ENCODE results near the gene DNAJC12. TPM values are rescaled to one million over a fixed set of nuclear protein-coding genes. Genes with fewer than 3 reads are reported as not detected.

DNAJC12 gene
- total RNA-seq, 5 donors from 2014 or later (not counting 1 experiment from before 2014, with no cell fraction given): 0.20 to 0.28 TPM; not detected in 3

GRCh38 chr10:67779465-67780203 lies 58.4 kb downstream of the DNAJC12 start:
- no peaks in the 10 kb centered on the region for H3K9me3 ChIP-seq
- Mint-ChIP-seq H3K27ac (no peak overlapping the region), H3K9me3 (no peaks in the 10 kb centered on the region), H3K27me3 (no peaks in the 10 kb centered on the region), H3K36me3 (no peaks in the 10 kb centered on the region), H3K4me3 (no peak overlapping the region), H3K4me1 (peaks cover 21 to 28% (median 21%) of the 10 kb centered on the region in 3 donors)
- ATAC-seq (replicated peaks in 1 of 4): peak; percentile 79 to 91 (median 86)
- CTCF ChIA-PET: interaction anchor here (0.6 to 9.1 kb wide), 20 partner anchors 9 to 806 kb away, joined by 3 to 152 read pairs (median 6); partner anchors contain the start of gene CTNNA3 (in 2 of the 2)
- no peak overlapping the region for H3K27ac ChIP-seq (ENCODE audit: low read length)
- H3K4me1 ChIP-seq (ENCODE audit: control insufficient read depth in 1 of 2, extremely low read depth in 1 of 2, insufficient read depth in 2 of 2, low read length in 2 of 2): peaks cover 0 to 2% of the 10 kb centered on the region in 2 experiments
- WGBS (ENCODE audit: insufficient coverage): 0% methylated on average over 1 of the region's 4 CpGs
- no peaks in the 10 kb centered on the region for H3K36me3 ChIP-seq (ENCODE audit: control insufficient read depth in 2 of 2, extremely low read depth in 1 of 2, insufficient read depth in 1 of 2, low read length in 1 of 2)
- H3K4me3 ChIP-seq (ENCODE audit: control insufficient read depth in 1 of 2, extremely low read depth in 1 of 2, low read length in 1 of 2): no peak overlapping the region
- H3K27me3 ChIP-seq (replicated peaks in 1 of 2; ENCODE audit: control insufficient read depth in 2 of 2, extremely low read depth in 1 of 2, insufficient read depth in 2 of 2, low read length in 1 of 2): no peaks in the 10 kb centered on the region
- peak in 33 of 35 experiments; percentile 11 to 90 (median 63) for DNase-seq
- POLR2A ChIA-PET: interaction anchor here in 1 of 2 donors (0.6 to 1.0 kb wide), 3 partner anchors 9 to 1208 kb away, joined by 3 to 6 read pairs (median 3); no protein-coding TSS in a partner anchor

- Histone ChIP-seq H3K36me3 (ENCODE audit: control insufficient read depth in 2 of 2, extremely low read depth in 1 of 2, insufficient read depth in 1 of 2, low read length in 1 of 2) (no peaks in the 10 kb centered on the region), H3K9me3 (no peaks in the 10 kb centered on the region), H3K4me3 (ENCODE audit: control insufficient read depth in 1 of 2, extremely low read depth in 1 of 2, low read length in 1 of 2) (no peak overlapping the region), H3K27me3 (replicated peaks in 1 of 2; ENCODE audit: control insufficient read depth in 2 of 2, extremely low read depth in 1 of 2, insufficient read depth in 2 of 2, low read length in 1 of 2) (no peaks in the 10 kb centered on the region), H3K4me1 (ENCODE audit: control insufficient read depth in 1 of 2, extremely low read depth in 1 of 2, insufficient read depth in 2 of 2, low read length in 2 of 2) (no peaks in the 10 kb centered on the region), H3K27ac (ENCODE audit: low read length) (no peak overlapping the region)
- no peak for DNase-seq
- peaks cover 5 to 8% (median 7%) of the 10 kb centered on the region in 3 donors for H3K4me1 Mint-ChIP-seq
- ATAC-seq (replicated peaks in 1 of 4): no peak
- no CpG with 5 or more reads among the region's 1 CpG for WGBS (ENCODE audit: insufficient coverage)
- H3K27ac Mint-ChIP-seq: no peak overlapping the region
- H3K4me3 Mint-ChIP-seq: no peak overlapping the region
- H3K36me3 Mint-ChIP-seq: no peaks in the 10 kb centered on the region
- H3K9me3 Mint-ChIP-seq: no peaks in the 10 kb centered on the region
- H3K27me3 Mint-ChIP-seq: no peaks in the 10 kb centered on the region
- ChIA-PET POLR2A (no interaction called here), CTCF (interaction anchor here (0.6 to 9.1 kb wide), 4 partner anchors 9 to 132 kb away, joined by 3 to 152 read pairs (median 54); partner anchors contain the start of gene CTNNA3 (in 2 of the 2))
Observed at GRCh38 chr10:67776371-67776770, 61.6 kb downstream of the DNAJC12 start.

GRCh38 chr10:67775279-67775678 lies 62.7 kb downstream of the DNAJC12 start:
- H3K4me3 Mint-ChIP-seq: no peak overlapping the region
- DNase-seq (no peak), ATAC-seq (replicated peaks in 1 of 4) (no peak)
- Histone ChIP-seq H3K4me1 (ENCODE audit: control insufficient read depth in 1 of 2, extremely low read depth in 1 of 2, insufficient read depth in 2 of 2, low read length in 2 of 2) (no peaks in the 10 kb centered on the region), H3K9me3 (no peaks in the 10 kb centered on the region), H3K36me3 (ENCODE audit: control insufficient read depth in 2 of 2, extremely low read depth in 1 of 2, insufficient read depth in 1 of 2, low read length in 1 of 2) (no peaks in the 10 kb centered on the region), H3K27me3 (replicated peaks in 1 of 2; ENCODE audit: control insufficient read depth in 2 of 2, extremely low read depth in 1 of 2, insufficient read depth in 2 of 2, low read length in 1 of 2) (no peaks in the 10 kb centered on the region), H3K27ac (ENCODE audit: low read length) (no peak overlapping the region), H3K4me3 (ENCODE audit: control insufficient read depth in 1 of 2, extremely low read depth in 1 of 2, low read length in 1 of 2) (no peak overlapping the region)
- no peak overlapping the region for H3K27ac Mint-ChIP-seq
- CTCF ChIA-PET: interaction anchor here (0.7 to 7.0 kb wide), 2 partner anchors 65 to 78 kb away, joined by 4 to 152 read pairs; partner anchors contain the start of gene CTNNA3 (in 1 of the 2)
- 89% methylated on average over 2 of the region's 2 CpGs for WGBS (ENCODE audit: insufficient coverage)
- no peaks in the 10 kb centered on the region for H3K9me3 Mint-ChIP-seq
- H3K27me3 Mint-ChIP-seq: no peaks in the 10 kb centered on the region
- H3K4me1 Mint-ChIP-seq: peaks cover 5 to 11% (median 7%) of the 10 kb centered on the region in 3 donors
- POLR2A ChIA-PET: no interaction called here
- H3K36me3 Mint-ChIP-seq: no peaks in the 10 kb centered on the region

- Histone ChIP-seq H3K4me1 (ENCODE audit: control insufficient read depth in 1 of 2, extremely low read depth in 1 of 2, insufficient read depth in 2 of 2, low read length in 2 of 2) (no peaks in the 10 kb centered on the region), H3K9me3 (no peaks in the 10 kb centered on the region), H3K4me3 (ENCODE audit: control insufficient read depth in 1 of 2, extremely low read depth in 1 of 2, low read length in 1 of 2) (no peak overlapping the region), H3K27me3 (replicated peaks in 1 of 2; ENCODE audit: control insufficient read depth in 2 of 2, extremely low read depth in 1 of 2, insufficient read depth in 2 of 2, low read length in 1 of 2) (no peaks in the 10 kb centered on the region), H3K36me3 (ENCODE audit: control insufficient read depth in 2 of 2, extremely low read depth in 1 of 2, insufficient read depth in 1 of 2, low read length in 1 of 2) (no peaks in the 10 kb centered on the region), H3K27ac (ENCODE audit: low read length) (no peak overlapping the region)
- H3K27ac Mint-ChIP-seq: no peak overlapping the region
- no peak for DNase-seq
- POLR2A ChIA-PET: no interaction called here
- H3K9me3 Mint-ChIP-seq: no peaks in the 10 kb centered on the region
- ATAC-seq (replicated peaks in 1 of 4): peak in 1 of 4 experiments; percentile 26
- H3K4me1 Mint-ChIP-seq: peaks cover 0 to 6% (median 0%) of the 10 kb centered on the region in 3 donors
- H3K36me3 Mint-ChIP-seq: no peaks in the 10 kb centered on the region
- no peak overlapping the region for H3K4me3 Mint-ChIP-seq
- CTCF ChIA-PET: interaction anchor here (1.0 to 1.4 kb wide), 2 partner anchors 75 to 77 kb away, joined by 6 to 8 read pairs; no protein-coding TSS in a partner anchor
- no peaks in the 10 kb centered on the region for H3K27me3 Mint-ChIP-seq
Observed at GRCh38 chr10:67772894-67773511, 65.0 kb downstream of the DNAJC12 start.

GRCh38 chr10:67772151-67772550 lies 65.8 kb downstream of the DNAJC12 start:
- Histone ChIP-seq H3K27ac (ENCODE audit: low read length) (no peak overlapping the region), H3K4me1 (ENCODE audit: control insufficient read depth in 1 of 2, extremely low read depth in 1 of 2, insufficient read depth in 2 of 2, low read length in 2 of 2) (no peaks in the 10 kb centered on the region), H3K27me3 (replicated peaks in 1 of 2; ENCODE audit: control insufficient read depth in 2 of 2, extremely low read depth in 1 of 2, insufficient read depth in 2 of 2, low read length in 1 of 2) (no peaks in the 10 kb centered on the region), H3K9me3 (no peaks in the 10 kb centered on the region), H3K36me3 (ENCODE audit: control insufficient read depth in 2 of 2, extremely low read depth in 1 of 2, insufficient read depth in 1 of 2, low read length in 1 of 2) (no peaks in the 10 kb centered on the region), H3K4me3 (ENCODE audit: control insufficient read depth in 1 of 2, extremely low read depth in 1 of 2, low read length in 1 of 2) (no peak overlapping the region)
- Mint-ChIP-seq H3K27me3 (no peaks in the 10 kb centered on the region), H3K4me1 (peaks cover 0 to 6% (median 0%) of the 10 kb centered on the region in 3 donors), H3K27ac (no peak overlapping the region), H3K36me3 (no peaks in the 10 kb centered on the region), H3K4me3 (no peak overlapping the region), H3K9me3 (no peaks in the 10 kb centered on the region)
- POLR2A ChIA-PET: no interaction called here
- CTCF ChIA-PET: no interaction called here
- ATAC-seq (replicated peaks in 1 of 4): no peak
- no peak for DNase-seq
- no CpG with 5 or more reads among the region's 1 CpG for WGBS (ENCODE audit: insufficient coverage)

- Mint-ChIP-seq H3K4me1 (peaks cover 0 to 6% (median 0%) of the 10 kb centered on the region in 3 donors), H3K9me3 (no peaks in the 10 kb centered on the region), H3K27me3 (no peaks in the 10 kb centered on the region), H3K36me3 (no peaks in the 10 kb centered on the region), H3K4me3 (no peak overlapping the region), H3K27ac (peak overlapping the region in 1 of 2 donors; percentile 57)
- ATAC-seq (replicated peaks in 1 of 4) (no peak), DNase-seq (no peak)
- no peaks in the 10 kb centered on the region for H3K36me3 ChIP-seq (ENCODE audit: control insufficient read depth in 2 of 2, extremely low read depth in 1 of 2, insufficient read depth in 1 of 2, low read length in 1 of 2)
- H3K27me3 ChIP-seq (replicated peaks in 1 of 2; ENCODE audit: control insufficient read depth in 2 of 2, extremely low read depth in 1 of 2, insufficient read depth in 2 of 2, low read length in 1 of 2): no peaks in the 10 kb centered on the region
- H3K4me1 ChIP-seq (ENCODE audit: control insufficient read depth in 1 of 2, extremely low read depth in 1 of 2, insufficient read depth in 2 of 2, low read length in 2 of 2): no peaks in the 10 kb centered on the region
- WGBS (ENCODE audit: insufficient coverage): 40% methylated on average over 1 of the region's 3 CpGs
- H3K9me3 ChIP-seq: no peaks in the 10 kb centered on the region
- no peak overlapping the region for H3K4me3 ChIP-seq (ENCODE audit: control insufficient read depth in 1 of 2, extremely low read depth in 1 of 2, low read length in 1 of 2)
- ChIA-PET CTCF (interaction anchor here (0.8 to 1.6 kb wide), 5 partner anchors 8 to 74 kb away, joined by 3 to 8 read pairs (median 4); no protein-coding TSS in a partner anchor), POLR2A (no interaction called here)
- no peak overlapping the region for H3K27ac ChIP-seq (ENCODE audit: low read length)
Observed at GRCh38 chr10:67771200-67771599, 66.8 kb downstream of the DNAJC12 start.
